Fibroblast of lung (primary cell): ENCODE data around the gene PILRA.

Experiments used
- EZH2 ChIP-seq: IDR thresholded peaks from 2 replicates; pipeline ENCODE4 v1.5.1; 2012; ENCODE audit warnings: low read length, control low read depth, mild to moderate bottlenecking; ENCODE audit errors: missing control alignments
- TF ChIP-seq, protein P1 (sequence below), 2 donors: IDR thresholded peaks in 1 of 2; conservative IDR thresholded peaks in 1 of 2; 1 replicate in 1 of 2; 2 replicates in 1 of 2; pipeline ENCODE4 v1.5.1; 2011 to 2012; ENCODE audit warnings: low read length in 2 of 2, control low read depth in 1 of 2, inconsistent platforms in 1 of 2, low read depth in 1 of 2, mild to moderate bottlenecking in 1 of 2

DNA sequence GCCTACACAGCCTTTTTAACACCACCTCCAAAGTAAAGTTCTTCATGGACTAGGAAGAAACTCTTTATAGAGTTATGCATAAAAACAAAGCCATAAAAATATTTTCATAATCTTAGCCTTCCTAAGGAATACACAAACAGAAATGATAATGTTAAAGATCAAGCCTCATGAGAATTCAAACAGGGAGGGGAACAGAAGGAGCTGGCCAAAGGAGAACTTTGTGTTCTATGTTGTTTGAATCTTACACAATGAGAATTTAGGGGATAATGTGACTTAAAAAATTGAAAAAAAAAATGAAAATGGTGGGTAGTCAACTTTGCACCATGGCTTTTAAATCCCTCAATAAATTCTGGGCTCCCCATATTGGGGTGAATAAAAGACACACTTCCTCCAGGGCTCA lies 24.5 kb upstream of the PILRA start:
- TF ChIP-seq, protein P1, sequence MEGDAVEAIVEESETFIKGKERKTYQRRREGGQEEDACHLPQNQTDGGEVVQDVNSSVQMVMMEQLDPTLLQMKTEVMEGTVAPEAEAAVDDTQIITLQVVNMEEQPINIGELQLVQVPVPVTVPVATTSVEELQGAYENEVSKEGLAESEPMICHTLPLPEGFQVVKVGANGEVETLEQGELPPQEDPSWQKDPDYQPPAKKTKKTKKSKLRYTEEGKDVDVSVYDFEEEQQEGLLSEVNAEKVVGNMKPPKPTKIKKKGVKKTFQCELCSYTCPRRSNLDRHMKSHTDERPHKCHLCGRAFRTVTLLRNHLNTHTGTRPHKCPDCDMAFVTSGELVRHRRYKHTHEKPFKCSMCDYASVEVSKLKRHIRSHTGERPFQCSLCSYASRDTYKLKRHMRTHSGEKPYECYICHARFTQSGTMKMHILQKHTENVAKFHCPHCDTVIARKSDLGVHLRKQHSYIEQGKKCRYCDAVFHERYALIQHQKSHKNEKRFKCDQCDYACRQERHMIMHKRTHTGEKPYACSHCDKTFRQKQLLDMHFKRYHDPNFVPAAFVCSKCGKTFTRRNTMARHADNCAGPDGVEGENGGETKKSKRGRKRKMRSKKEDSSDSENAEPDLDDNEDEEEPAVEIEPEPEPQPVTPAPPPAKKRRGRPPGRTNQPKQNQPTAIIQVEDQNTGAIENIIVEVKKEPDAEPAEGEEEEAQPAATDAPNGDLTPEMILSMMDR (conservative IDR thresholded peaks at IDR 0.05 in 1 of 2, IDR thresholded peaks at IDR 0.05 in 1 of 2; ENCODE audit: low read depth in 1 of 2, low read length in 2 of 2): no peak
- no peak for TF ChIP-seq EZH2
